ENCODE measurements around the gene OR51V1. TPM values are rescaled to one million over a fixed set of nuclear protein-coding genes. Genes with fewer than 3 reads are reported as not detected.
"Not testable (repeated sequence)": the region's sequence is repeated elsewhere in the genome, so short reads cannot be mapped to it uniquely, and the experiment has no call there.

Gene OR51V1
- total RNA-seq, 1 donor from 2014 or later = not detected

DNA sequence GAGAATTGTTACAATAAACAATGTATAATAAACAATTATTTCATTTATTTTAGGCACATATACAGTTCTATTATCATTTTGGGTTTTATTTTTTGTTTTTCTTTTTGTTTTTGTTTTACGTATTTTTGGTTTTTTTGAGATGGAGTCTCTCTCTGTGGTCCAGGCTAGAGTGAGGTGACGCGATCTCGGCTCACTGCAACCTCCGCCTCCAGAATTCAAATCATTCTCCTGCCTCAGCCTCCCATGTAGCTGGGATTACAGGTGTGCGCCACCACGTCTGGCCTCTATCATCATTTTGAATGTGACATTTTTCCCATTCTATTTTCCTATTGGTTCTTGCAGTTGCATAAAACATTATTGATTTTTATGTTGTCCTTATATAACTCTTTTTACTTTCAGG, 25.5 kb downstream of the OR51V1 start:
- POLR2A ChIA-PET = no interaction called here

GRCh38 chr11:5171856-5172255, 28.6 kb downstream of the OR51V1 start:
- H3K9me3 Mint-ChIP-seq = no peaks in the 10 kb centered on the region
- no peaks in the 10 kb centered on the region for H3K36me3 Mint-ChIP-seq (ENCODE audit: low read depth)
- H3K4me1 Mint-ChIP-seq = no peaks in the 10 kb centered on the region
- intact Hi-C loops (cut with micrococcal nuclease) = no loop called here
- ATAC-seq (ENCODE audit: low read depth) (no peak), DNase-seq (no peak)
- POLR2A ChIA-PET = no interaction called here
- no peak overlapping the region for H3K27ac Mint-ChIP-seq
- no peaks in the 10 kb centered on the region for H3K27me3 Mint-ChIP-seq
- no peak overlapping the region for H3K4me3 Mint-ChIP-seq
- TF ChIP-seq, protein P1, sequence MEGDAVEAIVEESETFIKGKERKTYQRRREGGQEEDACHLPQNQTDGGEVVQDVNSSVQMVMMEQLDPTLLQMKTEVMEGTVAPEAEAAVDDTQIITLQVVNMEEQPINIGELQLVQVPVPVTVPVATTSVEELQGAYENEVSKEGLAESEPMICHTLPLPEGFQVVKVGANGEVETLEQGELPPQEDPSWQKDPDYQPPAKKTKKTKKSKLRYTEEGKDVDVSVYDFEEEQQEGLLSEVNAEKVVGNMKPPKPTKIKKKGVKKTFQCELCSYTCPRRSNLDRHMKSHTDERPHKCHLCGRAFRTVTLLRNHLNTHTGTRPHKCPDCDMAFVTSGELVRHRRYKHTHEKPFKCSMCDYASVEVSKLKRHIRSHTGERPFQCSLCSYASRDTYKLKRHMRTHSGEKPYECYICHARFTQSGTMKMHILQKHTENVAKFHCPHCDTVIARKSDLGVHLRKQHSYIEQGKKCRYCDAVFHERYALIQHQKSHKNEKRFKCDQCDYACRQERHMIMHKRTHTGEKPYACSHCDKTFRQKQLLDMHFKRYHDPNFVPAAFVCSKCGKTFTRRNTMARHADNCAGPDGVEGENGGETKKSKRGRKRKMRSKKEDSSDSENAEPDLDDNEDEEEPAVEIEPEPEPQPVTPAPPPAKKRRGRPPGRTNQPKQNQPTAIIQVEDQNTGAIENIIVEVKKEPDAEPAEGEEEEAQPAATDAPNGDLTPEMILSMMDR (IDR thresholded peaks at IDR 0.05) = no peak
- CTCF ChIA-PET = no interaction called here

More for the DNA sequence above, 25.5 kb downstream of the OR51V1 start:
- Mint-ChIP-seq H3K36me3 (ENCODE audit: low read depth) (no peaks in the 10 kb centered on the region), H3K4me3 (no peak overlapping the region), H3K9me3 (no peaks in the 10 kb centered on the region), H3K27me3 (no peaks in the 10 kb centered on the region), H3K4me1 (no peaks in the 10 kb centered on the region), H3K27ac (no peak overlapping the region)
- CTCF ChIA-PET = no interaction called here
- intact Hi-C loops (cut with micrococcal nuclease) = no loop called here
- no peak for DNase-seq
- TF ChIP-seq, protein P1 (IDR thresholded peaks at IDR 0.05) = no peak
- no peak for ATAC-seq (ENCODE audit: low read depth)

- H3K27ac Mint-ChIP-seq; H3K4me1 Mint-ChIP-seq; DNase-seq; intact Hi-C loops (cut with micrococcal nuclease); POLR2A ChIA-PET; ATAC-seq (ENCODE audit: low read depth); H3K9me3 Mint-ChIP-seq; H3K4me3 Mint-ChIP-seq; H3K27me3 Mint-ChIP-seq; H3K36me3 Mint-ChIP-seq (ENCODE audit: low read depth); CTCF ChIA-PET: not testable (repeated sequence)
Observed at GRCh38 chr11:5165898-5166297, 34.6 kb downstream of the OR51V1 start.

GRCh38 chr11:5164807-5165206, 35.7 kb downstream of the OR51V1 start:
- H3K4me1 Mint-ChIP-seq; DNase-seq; POLR2A ChIA-PET; intact Hi-C loops (cut with micrococcal nuclease); H3K9me3 Mint-ChIP-seq; CTCF ChIA-PET; H3K36me3 Mint-ChIP-seq (ENCODE audit: low read depth); ATAC-seq (ENCODE audit: low read depth); H3K27ac Mint-ChIP-seq; H3K4me3 Mint-ChIP-seq; H3K27me3 Mint-ChIP-seq: not testable (repeated sequence)

DNA sequence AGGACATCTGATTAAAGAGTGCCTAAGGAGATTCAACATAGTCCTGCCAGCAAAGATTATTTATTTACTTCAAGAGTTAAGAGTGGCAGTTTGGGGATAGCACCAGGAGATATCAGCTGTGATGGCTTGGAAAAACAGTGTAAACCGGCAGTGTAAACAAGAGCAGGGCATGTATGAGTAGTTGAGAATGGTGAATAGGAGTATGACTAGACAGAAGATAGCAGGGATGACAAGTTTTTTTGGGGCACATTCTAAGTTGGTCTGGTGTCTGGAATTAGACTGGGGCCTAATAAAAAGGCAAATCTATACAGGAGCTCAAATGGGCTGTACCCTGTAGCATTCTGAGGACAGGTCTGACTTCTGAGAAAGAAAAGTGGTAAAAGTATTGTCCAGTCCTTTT, 39.4 kb downstream of the OR51V1 start:
- H3K9me3 Mint-ChIP-seq; intact Hi-C loops (cut with micrococcal nuclease); DNase-seq; ATAC-seq (ENCODE audit: low read depth); H3K4me3 Mint-ChIP-seq; H3K27me3 Mint-ChIP-seq; H3K27ac Mint-ChIP-seq; H3K36me3 Mint-ChIP-seq (ENCODE audit: low read depth); POLR2A ChIA-PET; H3K4me1 Mint-ChIP-seq; CTCF ChIA-PET: not testable (repeated sequence)

GRCh38 chr11:5160217-5160616, 40.3 kb downstream of the OR51V1 start:
- H3K27ac Mint-ChIP-seq; intact Hi-C loops (cut with micrococcal nuclease); H3K27me3 Mint-ChIP-seq; DNase-seq; H3K36me3 Mint-ChIP-seq (ENCODE audit: low read depth); H3K9me3 Mint-ChIP-seq; H3K4me1 Mint-ChIP-seq; H3K4me3 Mint-ChIP-seq; CTCF ChIA-PET; ATAC-seq (ENCODE audit: low read depth); POLR2A ChIA-PET: not testable (repeated sequence)

DNA sequence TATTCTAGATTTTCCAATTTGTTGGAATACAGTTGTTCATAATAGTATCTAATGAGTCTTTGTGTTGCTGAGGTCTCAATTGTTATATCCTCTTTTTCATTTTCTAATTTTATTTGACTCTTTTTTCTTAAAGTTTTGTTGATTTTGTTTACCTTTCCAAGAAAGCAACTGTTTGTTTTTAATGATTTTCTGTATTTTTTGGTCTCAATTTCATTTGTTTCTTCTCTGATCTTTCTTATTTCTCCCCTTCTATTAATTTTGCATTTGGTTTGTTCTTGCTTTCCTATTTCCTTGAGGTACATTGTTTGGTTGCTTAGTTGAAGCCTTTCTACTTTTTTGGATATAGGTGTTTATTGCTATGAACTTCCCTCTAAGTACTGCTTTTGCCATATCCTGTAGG, 40.7 kb downstream of the OR51V1 start:
- H3K4me1 Mint-ChIP-seq = no peaks in the 10 kb centered on the region
- H3K36me3 Mint-ChIP-seq (ENCODE audit: low read depth) = no peaks in the 10 kb centered on the region
- no peak for ATAC-seq (ENCODE audit: low read depth)
- POLR2A ChIA-PET = no interaction called here
- H3K9me3 Mint-ChIP-seq = peaks cover 3% of the 10 kb centered on the region
- CTCF ChIA-PET = no interaction called here
- no peak overlapping the region for H3K27ac Mint-ChIP-seq
- intact Hi-C loops (cut with micrococcal nuclease) = no loop called here
- no peak for DNase-seq
- TF ChIP-seq, protein P1 (IDR thresholded peaks at IDR 0.05) = no peak
- no peak overlapping the region for H3K4me3 Mint-ChIP-seq
- H3K27me3 Mint-ChIP-seq = no peaks in the 10 kb centered on the region

Data from activated B cell treated with CpG ODN at 0.5 μM for 24 hours (primary cell).